NCI-H2107 treated with DMSO at 0.1 percent for 48 hours (cell line): ENCODE results near the gene GABRB1.

Experiments
- DNase-seq: peaks from one replicate; lab custom pipeline; 2025; ENCODE audit not compliant: unreplicated experiment; lab: John Stamatoyannopoulos, UW

The GABRB1 gene

GRCh38 chr4:47463235-47463956 lies 432.0 kb downstream of the GABRB1 start, which contains the start of gene COMMD8:
COMMD8 (minus strand) TSS chr4:47463702; CDS start chr4:47463651, 51 bp downstream.
- DNase-seq = peak; percentile 40

GRCh38 chr4:47465004-47465403 lies 433.6 kb downstream of the GABRB1 start:
- DNase-seq = no peak

DNA sequence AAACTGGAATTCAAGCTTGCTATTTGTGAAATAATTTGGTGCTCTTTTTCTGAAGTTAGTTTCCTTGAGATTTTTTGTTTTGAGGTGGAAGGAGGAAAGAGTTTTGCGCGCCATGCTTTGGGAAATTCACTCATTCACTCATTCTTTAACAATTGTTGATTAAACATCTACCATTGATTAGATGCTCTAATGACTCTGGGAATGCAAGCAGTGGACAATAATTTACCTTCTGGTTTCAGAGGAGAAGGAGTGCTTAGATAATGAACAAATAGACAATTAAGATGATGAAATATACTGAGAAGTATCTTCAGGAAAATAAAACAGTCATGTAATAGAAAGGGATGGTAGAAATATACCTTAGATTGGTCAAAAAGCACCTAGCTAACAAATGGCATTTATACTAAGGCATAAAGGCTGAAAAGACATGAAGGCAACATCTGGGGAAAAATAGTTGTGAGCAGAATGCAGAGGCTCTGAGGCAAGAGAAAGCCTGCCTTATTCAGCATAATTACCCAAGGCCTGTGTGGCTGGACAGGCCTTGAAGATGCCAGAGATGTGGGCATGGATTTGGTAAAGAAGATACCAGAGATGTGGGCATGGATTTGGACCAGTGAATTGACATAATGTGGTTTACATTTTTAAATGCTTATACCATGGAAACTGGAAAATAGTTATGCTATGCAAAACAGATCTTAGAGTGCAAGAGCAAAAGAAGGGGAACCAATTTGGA lies 434.9 kb downstream of the GABRB1 start:
- no peak for DNase-seq

DNA sequence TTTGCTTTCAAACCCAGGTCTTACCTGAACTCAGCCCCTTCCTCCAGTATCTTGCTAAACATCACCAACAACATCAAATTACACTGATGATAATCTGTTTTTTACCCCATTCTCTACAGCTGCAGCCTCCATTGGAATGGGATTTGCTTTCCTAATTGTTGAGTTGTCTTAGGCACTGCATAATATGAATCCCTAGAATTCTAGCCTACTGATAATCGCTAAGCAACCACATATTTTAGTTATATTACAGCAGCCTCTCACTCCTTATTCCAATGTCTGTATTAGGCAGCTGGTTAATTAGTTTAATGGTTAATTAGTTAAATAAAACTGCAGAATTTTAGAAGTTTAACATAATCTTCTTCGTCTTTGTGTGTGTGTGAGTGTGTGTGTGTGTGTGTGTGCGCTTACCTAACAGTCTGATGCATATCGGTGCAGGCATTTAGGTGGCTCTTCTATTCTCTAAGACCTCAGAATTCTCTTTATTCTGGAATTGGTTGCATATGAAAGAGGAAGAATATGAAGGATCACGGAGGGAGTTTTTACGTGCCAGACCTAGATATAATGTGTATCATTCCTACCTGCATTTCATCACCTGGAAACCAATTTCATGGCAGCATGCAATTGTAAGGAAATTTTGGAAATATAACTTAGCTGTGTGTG lies 437.5 kb downstream of the GABRB1 start:
- no peak for DNase-seq

DNA sequence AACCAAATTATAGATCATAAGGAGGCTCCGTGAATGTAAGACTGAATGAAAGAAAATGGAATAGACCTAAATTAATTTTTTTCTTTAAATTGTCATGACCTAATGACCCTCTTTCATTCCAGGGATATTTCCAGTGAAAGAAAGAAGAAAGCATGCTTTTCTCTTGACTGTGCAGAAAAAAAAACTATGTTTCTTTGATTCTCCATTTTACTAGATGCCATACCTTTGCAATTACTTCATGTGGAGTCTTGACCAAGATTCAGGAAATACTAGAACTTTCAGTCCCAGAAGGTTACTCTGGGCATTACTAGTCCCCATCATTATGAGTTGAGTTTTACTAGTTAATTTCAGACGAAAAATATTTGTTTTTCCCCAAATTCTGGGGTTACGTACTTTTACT lies 438.6 kb downstream of the GABRB1 start:
- no peak for DNase-seq

- no peak for DNase-seq
Measured at GRCh38 chr4:47471064-47471463, 439.7 kb downstream of the GABRB1 start.

DNA sequence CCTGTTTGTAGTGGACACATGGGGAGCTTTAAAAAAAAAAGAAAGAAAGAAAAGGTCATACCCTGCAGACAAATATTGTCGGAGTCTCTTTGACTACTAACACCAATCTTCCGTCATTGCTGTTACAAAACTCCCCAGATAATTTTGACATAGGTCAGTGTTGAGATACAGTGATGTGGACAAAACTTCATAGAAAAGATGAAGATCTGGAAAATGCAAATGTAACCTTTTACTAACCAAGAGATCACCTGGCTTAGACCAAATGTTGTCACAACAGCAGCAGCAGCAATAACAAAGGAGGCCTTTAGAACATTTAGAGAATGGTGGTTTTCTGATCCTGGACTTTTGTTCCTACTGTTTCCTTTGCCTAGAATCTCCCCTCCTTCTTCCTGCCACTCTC lies 440.2 kb downstream of the GABRB1 start:
- DNase-seq = no peak

- no peak for DNase-seq
Measured at GRCh38 chr4:47473141-47473750, 441.9 kb downstream of the GABRB1 start.

DNA sequence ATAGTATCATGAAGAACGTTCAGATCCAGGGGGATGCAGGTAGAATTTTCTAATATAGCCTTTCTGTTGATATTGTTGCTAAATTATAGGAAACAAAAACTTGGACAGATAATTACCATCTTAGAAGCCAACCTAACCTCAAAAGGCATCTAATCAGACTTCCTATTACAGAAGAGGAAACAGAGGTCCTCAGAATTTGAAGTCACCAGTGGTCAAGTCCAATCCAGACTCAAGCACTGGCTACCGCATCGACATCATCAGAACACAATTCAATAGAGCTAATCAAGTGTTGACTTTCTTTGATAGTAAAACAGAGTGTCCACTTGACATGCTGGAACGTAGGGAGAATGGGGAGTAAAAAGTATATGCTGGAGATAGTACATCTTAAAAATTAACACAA lies 443.4 kb downstream of the GABRB1 start:
- no peak for DNase-seq

GRCh38 chr4:47475411-47475810 lies 444.0 kb downstream of the GABRB1 start:
- no peak for DNase-seq
